WI38 (cell line): ENCODE results near the gene SCRN1.

Source experiments
- H3K4me3 ChIP-seq: 2 replicates; pipeline ENCODE4 v1.5.1; 2011; ENCODE audit warnings: low read depth, mild to moderate bottlenecking, control low read depth, low read length
- CTCF ChIP-seq: IDR thresholded peaks from 2 replicates; pipeline ENCODE4 v1.5.1; 2012; ENCODE audit warnings: low read depth, mild to moderate bottlenecking, control low read depth, low read length

SCRN1 gene

GRCh38 chr7:29946428-29947186 is 43.0 kb downstream of the SCRN1 start:
- peak; percentile 13; the same call in 1 of the 2 replicates for TF ChIP-seq CTCF
- H3K4me3 ChIP-seq, result no peak overlapping the region

- H3K4me3 ChIP-seq, result no peak overlapping the region
- TF ChIP-seq CTCF, result no peak
These were observed 44.3 kb downstream of the SCRN1 start for GRCh38 chr7:29945259-29945809.

GRCh38 chr7:29940199-29940598 is 49.4 kb downstream of the SCRN1 start:
- H3K4me3 ChIP-seq, result no peak overlapping the region
- TF ChIP-seq CTCF, result no peak

GRCh38 chr7:29937132-29937531 is 52.5 kb downstream of the SCRN1 start:
- no peak for TF ChIP-seq CTCF

GRCh38 chr7:29935111-29935510 is 54.5 kb downstream of the SCRN1 start:
- H3K4me3 ChIP-seq, result no peak overlapping the region
- no peak for TF ChIP-seq CTCF

More at GRCh38 chr7:29937132-29937531, 52.5 kb downstream of the SCRN1 start:
- no peak overlapping the region for H3K4me3 ChIP-seq

- H3K4me3 ChIP-seq, result no peak overlapping the region
- no peak for TF ChIP-seq CTCF
These were observed 60.4 kb downstream of the SCRN1 start for GRCh38 chr7:29929018-29929807.

- no peak overlapping the region for H3K4me3 ChIP-seq
- no peak for TF ChIP-seq CTCF
These were observed 62.9 kb downstream of the SCRN1 start for GRCh38 chr7:29926741-29927140.
